Activated naive CD4-positive, alpha-beta T cell treated with anti-CD3 and anti-CD28 coated beads, Interleukin-2, amount 10 ng/mL, durations not matched to agents 7 days and 5 days (primary cell): ENCODE measurements around the gene ANKRD33.
A peak's percentile ranks its signal among the peaks of the same experiment; 100 is the strongest.

Experiments used
- CTCF ChIA-PET: fragments of 350-600 bp; sonication (Branson Sonifier 250); formaldehyde crosslinking; loops from one replicate; lab custom pipeline; 2021; ENCODE audit warnings: antibody characterized with exemption; lab: Charles Lee
- DNase-seq: peaks from one replicate; pipeline ENCODE4 v3.0.0-alpha.2; 2020
- H3K27ac Mint-ChIP-seq: one replicate; pipeline ENCODE4 v1.8.0; 2021; ENCODE audit warnings: mild to moderate bottlenecking, moderate library complexity, mixed read lengths
- H3K27me3 Mint-ChIP-seq: one replicate; pipeline ENCODE4 v1.8.0; 2021; ENCODE audit warnings: mild to moderate bottlenecking, mixed read lengths
- H3K36me3 Mint-ChIP-seq: one replicate; pipeline ENCODE4 v1.8.0; 2021; ENCODE audit warnings: mixed read lengths
- H3K4me1 Mint-ChIP-seq: one replicate; pipeline ENCODE4 v1.8.0; 2021; ENCODE audit warnings: mixed read lengths
- H3K4me3 Mint-ChIP-seq: one replicate; pipeline ENCODE4 v1.8.0; 2021; ENCODE audit warnings: mild to moderate bottlenecking, moderate library complexity, mixed read lengths
- H3K9me3 Mint-ChIP-seq: one replicate; pipeline ENCODE4 v1.8.0; 2021; ENCODE audit warnings: mixed read lengths

Gene ANKRD33

DNA sequence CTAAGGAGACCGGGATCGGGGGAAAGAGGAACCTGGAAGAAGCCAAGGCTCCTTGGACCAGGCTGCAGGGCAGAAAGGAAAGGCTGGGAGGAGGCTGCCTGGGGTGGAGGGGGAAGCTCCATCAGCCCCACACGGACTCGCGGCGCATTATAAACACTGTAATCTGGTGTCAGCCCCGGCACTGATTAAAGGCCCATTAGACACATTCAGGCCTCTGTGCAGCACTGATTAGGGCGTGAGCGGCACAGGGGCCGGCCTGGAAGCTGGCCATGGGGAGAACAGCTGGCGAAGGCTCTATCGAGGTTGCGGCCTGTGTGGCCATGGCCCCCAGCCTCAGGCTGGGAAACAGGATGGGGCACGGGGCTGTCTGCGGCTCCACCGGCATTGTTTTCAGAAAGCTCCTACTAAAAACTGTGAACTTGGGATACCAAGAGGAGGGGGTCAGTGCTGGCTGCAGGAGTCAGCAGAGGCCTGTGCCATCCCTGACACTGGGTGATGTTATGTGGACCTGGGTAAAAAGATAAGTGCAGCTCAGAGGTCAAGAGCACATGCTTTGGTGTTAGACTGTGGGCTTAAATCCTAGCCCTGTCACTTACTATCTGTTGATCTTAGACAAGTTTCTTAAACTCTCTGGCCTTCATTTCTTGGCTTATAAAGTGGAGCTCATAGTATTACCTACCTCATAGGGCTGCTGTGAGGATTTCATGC is 30.0 kb downstream of the ANKRD33 start:
- CTCF ChIA-PET, result no interaction called here
- no peak overlapping the region for H3K4me3 Mint-ChIP-seq

DNA sequence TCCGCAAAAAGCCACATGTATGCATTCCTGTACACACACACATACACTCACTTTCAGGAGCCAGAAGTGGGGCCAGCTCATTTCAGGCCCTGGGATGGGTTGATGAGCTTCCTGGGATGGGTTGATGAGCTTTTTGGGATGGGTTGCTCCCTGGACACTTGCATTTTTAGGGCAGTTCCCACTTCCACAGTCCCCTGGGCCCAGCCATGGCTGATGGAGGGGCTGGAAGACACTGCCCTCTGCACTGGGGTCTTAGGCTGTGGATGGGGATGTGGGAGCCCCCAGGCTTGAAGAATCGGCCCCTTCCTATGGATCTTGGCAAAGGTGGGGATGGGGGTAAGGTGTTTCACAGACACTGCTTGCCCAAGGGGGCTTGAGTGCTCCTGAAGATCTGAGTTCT is 32.1 kb downstream of the ANKRD33 start:
- Mint-ChIP-seq H3K27me3 (peaks cover 24% of the 10 kb centered on the region), H3K4me1 (peaks cover 4% of the 10 kb centered on the region), H3K9me3 (no peaks in the 10 kb centered on the region), H3K27ac (no peak overlapping the region), H3K4me3 (no peak overlapping the region), H3K36me3 (no peaks in the 10 kb centered on the region)
- CTCF ChIA-PET, result no interaction called here
- DNase-seq, result no peak

More for the DNA sequence above, 30.0 kb downstream of the ANKRD33 start:
- no peak for DNase-seq
- no peaks in the 10 kb centered on the region for H3K36me3 Mint-ChIP-seq
- no peaks in the 10 kb centered on the region for H3K9me3 Mint-ChIP-seq
- H3K27me3 Mint-ChIP-seq, result peaks cover 8% of the 10 kb centered on the region
- no peaks in the 10 kb centered on the region for H3K4me1 Mint-ChIP-seq
- no peak overlapping the region for H3K27ac Mint-ChIP-seq

DNA sequence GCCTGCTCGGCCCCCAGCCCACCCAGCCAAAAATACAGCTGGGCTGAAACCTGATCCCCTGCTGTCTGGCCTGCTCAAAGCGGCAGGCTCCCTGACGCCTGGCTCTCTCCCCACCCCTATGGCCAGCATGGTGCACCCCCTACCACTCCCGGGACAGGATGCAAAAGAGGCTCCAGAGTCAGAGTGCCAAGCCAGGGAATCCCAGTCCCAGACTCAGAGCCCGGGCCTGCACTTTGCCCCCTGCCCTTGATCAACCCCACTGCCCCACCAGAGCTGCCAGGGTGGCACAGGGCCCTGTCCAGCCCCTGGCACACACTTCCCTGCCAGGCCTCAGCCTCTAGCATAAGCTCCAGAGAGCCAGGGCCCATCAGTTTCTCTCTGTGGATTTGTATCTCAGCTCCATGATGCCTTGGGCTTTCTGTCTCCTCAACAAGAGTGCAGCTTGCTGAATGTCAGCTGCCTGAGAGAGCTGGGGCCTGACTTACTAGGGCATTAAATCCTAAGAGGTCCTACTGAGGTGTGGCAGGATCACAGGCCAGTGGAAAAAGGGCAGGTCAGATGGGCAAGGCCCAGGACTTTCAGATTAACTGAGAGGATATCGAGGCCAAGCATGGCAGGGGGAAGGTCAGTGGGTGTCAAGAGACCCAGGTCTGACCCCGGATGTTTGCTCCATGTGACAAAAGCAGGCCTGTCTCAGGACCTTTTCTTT is 33.3 kb downstream of the ANKRD33 start:
- CTCF ChIA-PET, result interaction anchor here (0.7 to 3.7 kb wide), 7 partner anchors 13 to 500 kb away, joined by 3 to 42 read pairs (median 4); no protein-coding TSS in a partner anchor
- H3K27me3 Mint-ChIP-seq, result peaks cover 36% of the 10 kb centered on the region
- no peak overlapping the region for H3K4me3 Mint-ChIP-seq
- no peaks in the 10 kb centered on the region for H3K36me3 Mint-ChIP-seq
- H3K4me1 Mint-ChIP-seq, result peaks cover 4% of the 10 kb centered on the region
- DNase-seq, result no peak
- H3K27ac Mint-ChIP-seq, result no peak overlapping the region
- no peaks in the 10 kb centered on the region for H3K9me3 Mint-ChIP-seq

DNA sequence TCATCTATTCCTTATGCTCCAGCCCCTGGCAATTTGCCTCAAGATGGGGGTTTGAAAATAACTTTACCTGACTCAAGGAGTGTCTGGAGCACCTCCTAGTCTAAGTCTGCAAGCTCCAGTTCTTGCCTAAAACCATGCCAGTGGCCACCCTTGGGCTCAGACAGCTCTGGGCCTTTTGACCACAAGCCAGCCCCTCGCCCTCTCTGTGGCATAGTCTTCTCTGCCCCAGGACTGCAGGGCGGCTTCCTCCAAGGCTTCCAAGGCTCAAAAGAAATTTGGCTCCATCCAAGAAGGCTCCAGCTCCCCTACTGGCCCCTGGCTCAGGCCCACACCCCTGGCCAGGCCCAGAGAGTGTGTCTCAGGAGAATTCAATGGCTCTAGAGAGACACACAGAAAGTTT is 34.2 kb downstream of the ANKRD33 start:
- H3K4me1 Mint-ChIP-seq, result peaks cover 4% of the 10 kb centered on the region
- no peak for DNase-seq
- peaks cover 38% of the 10 kb centered on the region for H3K27me3 Mint-ChIP-seq
- H3K4me3 Mint-ChIP-seq, result no peak overlapping the region
- no peaks in the 10 kb centered on the region for H3K36me3 Mint-ChIP-seq
- no peaks in the 10 kb centered on the region for H3K9me3 Mint-ChIP-seq
- CTCF ChIA-PET, result interaction anchor here (0.8 to 3.7 kb wide), 7 partner anchors 9 to 501 kb away, joined by 3 to 42 read pairs (median 3); no protein-coding TSS in a partner anchor
- no peak overlapping the region for H3K27ac Mint-ChIP-seq

DNA sequence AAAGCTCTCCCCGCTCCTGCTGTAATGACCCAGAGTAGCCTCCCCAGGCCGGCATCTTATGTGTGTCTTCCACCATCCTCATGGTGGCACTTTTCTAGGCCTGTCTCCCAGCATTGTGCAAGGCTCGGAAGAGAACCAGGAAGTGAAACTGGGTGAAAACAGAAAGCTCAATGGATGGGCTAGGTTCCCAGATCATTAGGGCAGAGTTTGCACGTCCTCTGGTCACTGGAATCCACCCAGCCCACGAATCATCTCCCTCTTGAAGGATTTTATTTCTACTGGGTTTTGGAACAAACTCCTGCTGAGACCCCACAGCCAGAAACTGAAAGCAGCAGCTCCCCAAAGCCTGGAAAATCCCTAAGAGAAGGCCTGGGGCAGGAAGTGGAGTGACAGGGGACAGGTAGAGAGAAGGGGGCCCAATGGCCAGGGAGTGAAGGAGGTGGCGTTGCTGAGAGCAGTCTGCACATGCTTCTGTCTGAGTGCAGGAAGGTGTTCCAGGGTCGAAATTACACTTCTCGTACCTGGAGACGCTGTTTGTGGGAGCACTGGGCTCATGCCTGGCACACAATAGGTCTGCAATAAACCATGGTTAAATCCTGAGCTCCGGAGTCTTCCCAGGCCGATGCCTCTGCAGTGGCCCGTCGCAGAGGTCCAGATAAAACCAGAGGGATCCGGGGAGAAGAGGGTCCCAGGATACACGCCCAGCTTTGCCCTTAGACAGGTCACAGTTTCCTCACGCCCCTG is 35.0 kb downstream of the ANKRD33 start:
- H3K4me3 Mint-ChIP-seq, result no peak overlapping the region
- no peak overlapping the region for H3K27ac Mint-ChIP-seq
- H3K27me3 Mint-ChIP-seq, result peaks cover 38% of the 10 kb centered on the region
- CTCF ChIA-PET, result interaction anchor here (0.8 to 3.7 kb wide), 9 partner anchors 9 to 99 kb away, joined by 3 to 42 read pairs (median 3); no protein-coding TSS in a partner anchor
- peaks cover 4% of the 10 kb centered on the region for H3K4me1 Mint-ChIP-seq
- H3K36me3 Mint-ChIP-seq, result no peaks in the 10 kb centered on the region
- H3K9me3 Mint-ChIP-seq, result no peaks in the 10 kb centered on the region
- no peak for DNase-seq

DNA sequence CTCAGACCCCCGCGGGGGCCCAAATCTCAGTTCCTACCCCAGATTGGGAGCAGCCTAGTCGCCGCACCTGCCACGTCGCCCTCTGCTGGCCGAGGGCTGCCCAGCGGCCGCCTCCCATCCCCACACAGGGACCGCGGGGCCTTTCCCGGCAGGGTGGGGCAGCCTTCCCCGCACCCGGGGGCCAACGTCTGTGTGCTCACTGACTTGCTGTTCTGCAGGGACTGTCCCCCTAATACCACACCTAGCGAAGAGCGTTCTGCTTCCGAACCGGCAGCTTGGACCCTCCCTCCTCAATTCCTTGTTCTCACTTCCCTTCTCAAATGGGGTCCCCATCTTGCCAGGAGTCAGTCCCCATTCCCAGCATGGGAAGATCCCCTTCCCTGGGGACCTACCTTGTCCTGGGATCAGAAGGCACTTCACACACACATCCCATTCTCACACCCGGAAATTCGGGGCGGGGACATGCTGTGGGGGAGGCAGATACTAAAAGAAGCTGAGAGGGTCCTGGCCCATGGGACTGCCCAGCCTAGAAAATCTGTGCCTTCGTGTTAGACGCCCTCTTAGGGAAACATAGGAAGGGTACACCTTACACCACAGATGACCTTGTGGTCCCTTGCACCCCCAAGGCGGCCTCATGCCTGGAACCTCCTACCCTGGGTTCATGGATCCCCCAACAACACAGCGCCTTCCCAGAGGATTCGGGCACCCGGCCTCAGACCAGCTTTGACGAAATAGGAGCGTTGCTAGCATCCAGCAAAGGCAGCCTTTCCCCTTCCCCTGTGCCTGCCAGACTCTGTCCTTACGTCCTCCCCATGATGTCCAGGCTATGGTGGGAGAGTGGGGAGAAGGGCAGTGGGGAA is 35.8 kb downstream of the ANKRD33 start:
- Mint-ChIP-seq H3K27ac (no peak overlapping the region), H3K4me1 (peaks cover 4% of the 10 kb centered on the region), H3K27me3 (peaks cover 38% of the 10 kb centered on the region), H3K9me3 (no peaks in the 10 kb centered on the region), H3K4me3 (no peak overlapping the region), H3K36me3 (no peaks in the 10 kb centered on the region)
- peak; percentile 65 for DNase-seq
- CTCF ChIA-PET, result interaction anchor here (0.8 to 3.7 kb wide), 9 partner anchors 18 to 100 kb away, joined by 3 to 42 read pairs (median 3); no protein-coding TSS in a partner anchor

DNA sequence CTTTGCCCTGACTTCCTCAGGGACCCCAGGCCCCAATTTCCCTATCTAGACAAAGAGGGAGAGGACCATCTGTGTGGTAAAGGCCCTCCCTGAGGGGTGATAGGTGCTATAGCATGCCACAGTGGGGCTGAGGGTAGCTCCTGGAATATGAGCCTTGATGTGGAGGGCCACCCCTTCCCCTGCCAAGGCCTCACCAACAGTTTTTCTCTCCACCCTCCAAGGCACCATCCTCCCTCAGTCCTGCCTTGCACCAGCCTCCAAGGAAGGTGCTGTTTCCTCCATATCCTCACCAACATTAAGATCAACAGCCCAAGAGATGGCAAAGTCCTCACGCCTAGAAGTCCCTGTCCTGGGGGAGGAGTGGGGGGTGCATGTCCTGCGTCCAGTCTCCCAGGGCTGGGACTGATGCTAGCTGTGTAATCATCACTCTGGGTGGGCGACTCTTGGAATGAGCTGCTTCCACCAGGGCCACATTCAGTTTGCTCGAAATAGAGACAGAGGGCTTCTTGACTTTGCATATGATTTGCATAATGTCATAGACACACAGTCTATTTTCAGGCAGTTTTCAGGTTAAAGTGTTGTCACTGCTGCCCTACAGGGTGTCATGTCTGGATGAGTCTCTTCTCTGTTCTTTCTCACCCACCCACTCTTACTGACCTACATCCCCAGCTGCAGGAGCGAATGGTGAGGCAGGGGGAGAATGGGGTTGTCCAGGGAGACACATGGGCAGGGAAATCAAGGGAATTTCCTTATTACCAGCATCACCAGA is 36.8 kb downstream of the ANKRD33 start:
- peaks cover 4% of the 10 kb centered on the region for H3K4me1 Mint-ChIP-seq
- H3K27me3 Mint-ChIP-seq, result peaks cover 42% of the 10 kb centered on the region
- H3K27ac Mint-ChIP-seq, result no peak overlapping the region
- H3K4me3 Mint-ChIP-seq, result no peak overlapping the region
- H3K36me3 Mint-ChIP-seq, result no peaks in the 10 kb centered on the region
- CTCF ChIA-PET, result interaction anchor here (0.7 to 3.7 kb wide), 5 partner anchors 50 to 101 kb away, joined by 3 to 42 read pairs (median 4); no protein-coding TSS in a partner anchor
- no peak for DNase-seq
- no peaks in the 10 kb centered on the region for H3K9me3 Mint-ChIP-seq

DNA sequence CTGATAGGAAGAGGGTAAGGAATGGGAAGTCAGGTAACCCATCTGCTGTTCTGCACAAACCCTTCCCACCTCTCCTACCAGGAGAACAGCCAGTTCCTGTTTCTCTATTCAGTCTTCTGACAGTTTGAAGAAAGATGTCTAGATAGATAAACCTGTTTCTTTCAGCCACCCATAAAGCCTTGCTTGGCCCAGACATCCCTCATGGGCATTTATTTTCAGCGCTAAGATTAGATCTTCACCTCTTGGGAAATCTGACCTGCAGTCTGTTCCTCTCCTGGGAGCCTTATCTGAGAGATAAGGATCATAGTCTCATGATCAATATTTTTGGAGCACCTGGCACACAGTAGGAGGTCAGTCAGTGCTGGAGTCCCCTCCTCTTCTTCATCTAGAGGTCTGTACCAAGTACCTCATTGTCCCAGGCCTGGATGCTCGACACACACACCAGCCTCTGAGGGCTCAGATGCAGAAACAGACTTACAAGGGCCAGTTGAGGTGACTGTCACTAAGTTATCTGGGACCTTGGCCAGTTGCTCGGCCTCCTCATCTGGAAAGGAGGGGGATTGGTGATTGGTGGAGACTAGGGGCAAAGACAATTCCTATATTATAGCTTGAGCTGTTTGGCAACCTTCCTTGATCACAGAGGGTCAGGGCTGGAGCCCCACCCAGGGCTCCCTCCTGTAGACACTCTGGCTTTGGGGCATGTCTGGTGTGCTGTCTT is 37.6 kb downstream of the ANKRD33 start:
- H3K9me3 Mint-ChIP-seq, result no peaks in the 10 kb centered on the region
- H3K36me3 Mint-ChIP-seq, result no peaks in the 10 kb centered on the region
- no peak overlapping the region for H3K27ac Mint-ChIP-seq
- H3K27me3 Mint-ChIP-seq, result peaks cover 42% of the 10 kb centered on the region
- H3K4me1 Mint-ChIP-seq, result peaks cover 4% of the 10 kb centered on the region
- DNase-seq, result no peak
- CTCF ChIA-PET, result interaction anchor here (0.7 to 2.1 kb wide), 5 partner anchors 41 to 97 kb away, joined by 4 to 7 read pairs (median 5); no protein-coding TSS in a partner anchor
- H3K4me3 Mint-ChIP-seq, result no peak overlapping the region

DNA sequence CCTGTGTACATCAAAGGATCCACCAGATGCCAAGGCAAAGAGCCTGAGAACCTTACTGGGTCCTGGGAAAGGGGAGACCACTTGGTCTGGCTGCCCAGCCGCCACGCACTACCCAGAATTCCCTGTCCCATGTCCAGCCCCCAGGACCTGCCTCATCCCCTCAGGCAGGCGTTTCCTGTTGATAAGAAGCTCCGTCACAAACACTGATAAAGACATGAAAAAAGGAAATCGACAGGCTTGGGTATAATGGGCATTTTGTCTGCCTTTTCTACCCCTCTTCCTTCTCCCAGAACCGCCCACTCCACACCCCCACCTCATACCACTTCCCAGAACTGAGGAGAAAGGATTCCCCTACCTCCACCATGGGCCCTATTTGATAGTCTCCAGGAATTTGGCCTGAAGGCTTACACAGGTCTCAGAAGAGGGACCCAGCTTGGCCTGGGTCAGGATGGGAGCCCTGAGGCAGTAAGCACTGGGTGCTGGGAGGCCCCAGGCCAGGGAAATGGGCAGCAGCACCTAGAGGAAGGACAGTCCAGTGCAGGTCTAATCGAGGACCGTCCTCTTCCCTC is 38.2 kb downstream of the ANKRD33 start:
- no peak for DNase-seq
- Mint-ChIP-seq H3K9me3 (no peaks in the 10 kb centered on the region), H3K4me3 (no peak overlapping the region), H3K27ac (no peak overlapping the region), H3K4me1 (peaks cover 4% of the 10 kb centered on the region), H3K36me3 (no peaks in the 10 kb centered on the region), H3K27me3 (peaks cover 40% of the 10 kb centered on the region)
- CTCF ChIA-PET, result interaction anchor here (0.8 to 2.1 kb wide), 6 partner anchors 15 to 54 kb away, joined by 3 to 7 read pairs (median 4); no protein-coding TSS in a partner anchor

DNA sequence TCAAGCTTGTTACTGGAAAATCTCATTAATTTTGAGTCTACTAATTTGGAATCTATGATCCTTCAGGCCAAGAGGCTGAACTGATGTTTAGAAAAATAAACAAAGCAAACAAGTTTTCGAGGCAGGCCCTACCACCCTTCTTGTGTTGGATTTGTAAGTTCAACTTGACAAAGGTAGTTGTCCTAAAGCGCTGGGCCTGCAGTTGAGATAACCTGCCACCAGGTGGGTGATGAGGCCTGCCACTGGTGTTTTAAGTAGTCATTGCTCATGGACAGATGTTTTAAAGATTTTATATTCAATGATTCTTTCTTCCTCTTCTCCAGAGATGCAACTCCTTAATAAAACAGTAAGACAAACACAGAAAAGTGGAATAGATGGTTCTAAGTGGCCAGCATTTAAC is 38.8 kb downstream of the ANKRD33 start:
- Mint-ChIP-seq H3K9me3 (no peaks in the 10 kb centered on the region), H3K4me3 (no peak overlapping the region), H3K4me1 (peaks cover 4% of the 10 kb centered on the region), H3K36me3 (no peaks in the 10 kb centered on the region), H3K27me3 (peaks cover 35% of the 10 kb centered on the region), H3K27ac (no peak overlapping the region)
- CTCF ChIA-PET, result interaction anchor here (0.8 to 2.1 kb wide), 8 partner anchors 16 to 56 kb away, joined by 3 to 7 read pairs (median 4); no protein-coding TSS in a partner anchor
- peak; percentile 74 for DNase-seq

DNA sequence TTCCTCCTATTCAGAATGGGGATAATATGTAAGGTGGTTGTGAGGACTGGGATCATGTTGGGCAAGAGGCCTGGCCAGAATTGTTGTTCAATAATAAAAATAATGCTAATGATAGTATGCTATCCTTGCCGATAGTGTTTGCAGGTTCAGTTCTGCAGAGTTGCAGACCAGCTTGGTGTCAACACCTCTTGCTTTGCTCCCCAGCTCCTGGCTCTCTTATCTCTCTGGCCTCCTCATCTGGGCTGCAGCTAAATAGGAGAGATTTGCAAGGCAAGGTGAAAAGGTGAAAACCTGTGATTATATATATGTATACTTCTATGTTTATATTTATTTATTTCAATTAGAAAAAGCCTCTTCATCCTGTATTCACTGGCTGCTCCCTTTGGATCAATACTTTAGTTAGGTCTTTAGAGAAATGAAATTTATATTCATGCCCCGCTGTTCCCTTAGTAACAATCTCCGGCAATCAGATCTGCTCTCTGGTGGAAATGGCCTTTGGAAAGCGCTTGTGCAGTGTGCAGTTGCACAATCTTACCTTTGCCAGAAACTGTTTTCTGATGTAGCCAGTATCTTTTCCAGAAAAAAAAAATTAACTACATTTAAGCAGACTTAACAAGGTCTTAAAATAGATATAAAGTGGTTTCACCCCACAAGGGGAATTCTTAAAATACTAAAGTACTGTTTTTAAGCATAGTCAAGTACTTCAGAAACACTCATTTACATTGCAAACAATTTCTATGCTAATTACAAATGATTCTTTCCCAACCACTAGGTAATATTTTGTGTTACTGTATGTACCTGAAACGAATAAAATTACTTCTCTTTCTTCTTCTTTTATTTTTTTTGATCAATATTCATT is 44.5 kb downstream of the ANKRD33 start:
- Mint-ChIP-seq H3K4me3 (no peak overlapping the region), H3K27me3 (peaks cover 31% of the 10 kb centered on the region), H3K36me3 (no peaks in the 10 kb centered on the region), H3K9me3 (no peaks in the 10 kb centered on the region), H3K4me1 (no peaks in the 10 kb centered on the region), H3K27ac (no peak overlapping the region)
- CTCF ChIA-PET, result interaction anchor here (1.1 to 1.6 kb wide), 2 partner anchors 10 to 39 kb away, joined by 3 read pairs; no protein-coding TSS in a partner anchor
- DNase-seq, result no peak
